PFSK-1 (cell line): Measurements from ENCODE around the gene NBEA. TPM values are rescaled to one million over a fixed set of nuclear protein-coding genes. Genes with fewer than 3 reads are reported as not detected.

Source experiments
- FOXP2 ChIP-seq: optimal IDR thresholded peaks from 2 replicates; pipeline ENCODE3; 2011; ENCODE audit warnings: borderline replicate concordance, control low read depth, inconsistent platforms; ENCODE audit not compliant: insufficient read depth; ENCODE audit errors: extremely low read length, extremely low read depth
- POLR2AphosphoS5 ChIP-seq: IDR thresholded peaks from 2 replicates; pipeline ENCODE4 v1.6.1; 2012; ENCODE audit warnings: low read depth, mild to moderate bottlenecking, control low read depth, low read length, moderate library complexity
- SIN3A ChIP-seq: IDR thresholded peaks from 2 replicates; pipeline ENCODE4 v1.6.1; 2012; ENCODE audit warnings: mild to moderate bottlenecking, low read length, moderate library complexity, borderline replicate concordance; ENCODE audit not compliant: insufficient read depth
- TAF1 ChIP-seq: IDR thresholded peaks from 2 replicates; pipeline ENCODE4 v1.6.1; 2012; ENCODE audit warnings: low read length, control low read depth, borderline replicate concordance; ENCODE audit not compliant: insufficient read depth
- polyA plus RNA-seq: library from polyadenylated mRNA; unstranded; fragments of >200 nt; gene quantifications from one replicate; pipeline ENCODE4 v1.2.1, GENCODE V29; 2012; ENCODE audit warnings: low read depth, missing spikeins; ENCODE audit not compliant: insufficient read length
- TF ChIP-seq, protein P1 (sequence below), 2 experiments: IDR thresholded peaks; 2 replicates each; pipeline versions ENCODE4 v1.6.1 to v1.8.0; 2011 to 2012; ENCODE audit warnings: low read depth in 2 of 2, low read length in 2 of 2, control low read depth in 1 of 2, inconsistent platforms in 1 of 2, mild to moderate bottlenecking in 1 of 2, moderate library complexity in 1 of 2; ENCODE audit not compliant: insufficient read depth in 1 of 2

The NBEA gene, protein sequence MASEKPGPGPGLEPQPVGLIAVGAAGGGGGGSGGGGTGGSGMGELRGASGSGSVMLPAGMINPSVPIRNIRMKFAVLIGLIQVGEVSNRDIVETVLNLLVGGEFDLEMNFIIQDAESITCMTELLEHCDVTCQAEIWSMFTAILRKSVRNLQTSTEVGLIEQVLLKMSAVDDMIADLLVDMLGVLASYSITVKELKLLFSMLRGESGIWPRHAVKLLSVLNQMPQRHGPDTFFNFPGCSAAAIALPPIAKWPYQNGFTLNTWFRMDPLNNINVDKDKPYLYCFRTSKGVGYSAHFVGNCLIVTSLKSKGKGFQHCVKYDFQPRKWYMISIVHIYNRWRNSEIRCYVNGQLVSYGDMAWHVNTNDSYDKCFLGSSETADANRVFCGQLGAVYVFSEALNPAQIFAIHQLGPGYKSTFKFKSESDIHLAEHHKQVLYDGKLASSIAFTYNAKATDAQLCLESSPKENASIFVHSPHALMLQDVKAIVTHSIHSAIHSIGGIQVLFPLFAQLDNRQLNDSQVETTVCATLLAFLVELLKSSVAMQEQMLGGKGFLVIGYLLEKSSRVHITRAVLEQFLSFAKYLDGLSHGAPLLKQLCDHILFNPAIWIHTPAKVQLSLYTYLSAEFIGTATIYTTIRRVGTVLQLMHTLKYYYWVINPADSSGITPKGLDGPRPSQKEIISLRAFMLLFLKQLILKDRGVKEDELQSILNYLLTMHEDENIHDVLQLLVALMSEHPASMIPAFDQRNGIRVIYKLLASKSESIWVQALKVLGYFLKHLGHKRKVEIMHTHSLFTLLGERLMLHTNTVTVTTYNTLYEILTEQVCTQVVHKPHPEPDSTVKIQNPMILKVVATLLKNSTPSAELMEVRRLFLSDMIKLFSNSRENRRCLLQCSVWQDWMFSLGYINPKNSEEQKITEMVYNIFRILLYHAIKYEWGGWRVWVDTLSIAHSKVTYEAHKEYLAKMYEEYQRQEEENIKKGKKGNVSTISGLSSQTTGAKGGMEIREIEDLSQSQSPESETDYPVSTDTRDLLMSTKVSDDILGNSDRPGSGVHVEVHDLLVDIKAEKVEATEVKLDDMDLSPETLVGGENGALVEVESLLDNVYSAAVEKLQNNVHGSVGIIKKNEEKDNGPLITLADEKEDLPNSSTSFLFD (N-terminal part only)
- 3.1 TPM for polyA plus RNA-seq

DNA sequence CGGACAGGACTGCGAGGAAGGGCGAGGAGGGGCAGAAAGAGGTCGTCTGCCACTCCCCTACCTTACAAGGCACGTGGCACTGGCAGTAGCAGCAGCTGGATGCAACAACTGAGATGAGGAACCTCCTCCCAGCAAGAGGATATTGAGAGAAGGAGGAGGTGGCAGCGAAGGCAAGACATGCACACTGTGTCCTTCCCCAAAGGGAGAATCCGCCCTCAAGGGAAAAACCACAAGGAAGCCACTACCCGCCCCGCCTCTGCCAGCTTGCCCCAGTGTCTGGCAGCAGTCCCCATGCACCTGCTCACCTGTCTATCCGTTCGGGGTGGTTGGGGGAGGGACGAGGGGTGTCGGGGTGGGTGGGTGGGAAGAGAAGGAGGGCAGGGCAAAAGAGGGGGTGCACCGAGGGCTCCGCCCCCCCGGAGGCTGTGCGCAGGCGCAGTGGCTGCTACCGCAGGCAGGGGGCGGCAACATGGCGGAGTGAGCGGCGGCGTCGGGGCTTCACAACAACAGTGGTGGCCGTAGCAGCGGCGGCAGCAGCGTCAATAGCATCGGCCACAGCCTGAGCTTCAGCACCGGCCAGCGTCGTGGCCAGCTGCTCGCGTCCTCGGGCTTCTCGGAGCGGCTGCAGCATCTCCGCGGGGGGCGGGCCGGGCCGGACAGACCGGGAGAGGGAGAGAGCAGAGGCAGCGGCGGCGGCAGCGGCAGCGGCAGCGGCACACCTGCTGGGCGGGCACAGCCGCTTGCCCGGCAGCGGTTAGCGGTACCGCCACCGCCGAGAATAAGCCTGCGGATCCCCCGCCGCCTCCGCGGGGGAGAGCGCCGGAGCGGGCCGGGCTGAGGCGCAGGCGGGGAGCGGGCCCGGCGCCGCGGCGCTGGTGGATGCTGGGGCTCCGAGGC, at the start of gene NBEA:
Gene NBEA (plus strand): TSS at position 436 of the 897 bp plus-strand sequence. CDS start 551 bp downstream, outside the sequence.
- TF ChIP-seq SIN3A = peak; percentile 42; the same call in 1 of the 2 replicates
- TF ChIP-seq POLR2AphosphoS5 = no peak
- TF ChIP-seq, protein P1, sequence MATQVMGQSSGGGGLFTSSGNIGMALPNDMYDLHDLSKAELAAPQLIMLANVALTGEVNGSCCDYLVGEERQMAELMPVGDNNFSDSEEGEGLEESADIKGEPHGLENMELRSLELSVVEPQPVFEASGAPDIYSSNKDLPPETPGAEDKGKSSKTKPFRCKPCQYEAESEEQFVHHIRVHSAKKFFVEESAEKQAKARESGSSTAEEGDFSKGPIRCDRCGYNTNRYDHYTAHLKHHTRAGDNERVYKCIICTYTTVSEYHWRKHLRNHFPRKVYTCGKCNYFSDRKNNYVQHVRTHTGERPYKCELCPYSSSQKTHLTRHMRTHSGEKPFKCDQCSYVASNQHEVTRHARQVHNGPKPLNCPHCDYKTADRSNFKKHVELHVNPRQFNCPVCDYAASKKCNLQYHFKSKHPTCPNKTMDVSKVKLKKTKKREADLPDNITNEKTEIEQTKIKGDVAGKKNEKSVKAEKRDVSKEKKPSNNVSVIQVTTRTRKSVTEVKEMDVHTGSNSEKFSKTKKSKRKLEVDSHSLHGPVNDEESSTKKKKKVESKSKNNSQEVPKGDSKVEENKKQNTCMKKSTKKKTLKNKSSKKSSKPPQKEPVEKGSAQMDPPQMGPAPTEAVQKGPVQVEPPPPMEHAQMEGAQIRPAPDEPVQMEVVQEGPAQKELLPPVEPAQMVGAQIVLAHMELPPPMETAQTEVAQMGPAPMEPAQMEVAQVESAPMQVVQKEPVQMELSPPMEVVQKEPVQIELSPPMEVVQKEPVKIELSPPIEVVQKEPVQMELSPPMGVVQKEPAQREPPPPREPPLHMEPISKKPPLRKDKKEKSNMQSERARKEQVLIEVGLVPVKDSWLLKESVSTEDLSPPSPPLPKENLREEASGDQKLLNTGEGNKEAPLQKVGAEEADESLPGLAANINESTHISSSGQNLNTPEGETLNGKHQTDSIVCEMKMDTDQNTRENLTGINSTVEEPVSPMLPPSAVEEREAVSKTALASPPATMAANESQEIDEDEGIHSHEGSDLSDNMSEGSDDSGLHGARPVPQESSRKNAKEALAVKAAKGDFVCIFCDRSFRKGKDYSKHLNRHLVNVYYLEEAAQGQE (IDR thresholded peaks at IDR 0.05; ENCODE audit: insufficient read depth in 1 of 2, low read depth in 2 of 2, low read length in 2 of 2) = peak in 1 of 2 experiments; percentile 23; a peak in 1 of 4 replicates
- peak; percentile 57 for TF ChIP-seq FOXP2

DNA sequence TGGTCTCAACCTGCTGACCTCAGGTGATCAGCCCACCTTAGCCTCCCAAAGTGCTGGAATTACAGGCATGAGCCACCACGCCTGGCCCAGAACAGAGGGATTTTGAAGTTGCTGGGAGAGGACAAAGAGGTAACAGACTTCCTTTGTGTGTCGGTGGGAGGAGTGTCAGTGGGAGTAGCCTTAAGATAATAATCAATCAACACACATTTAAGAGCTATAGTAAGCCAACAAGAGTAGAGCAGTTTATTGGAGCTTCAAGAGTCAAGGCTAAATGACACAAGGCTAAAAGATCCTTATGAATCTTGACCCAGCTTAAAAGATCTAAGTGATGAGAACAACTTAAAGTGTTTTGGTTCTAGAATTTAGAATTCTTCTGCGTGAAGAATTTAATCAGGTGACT, 47.3 kb upstream of the NBEA start:
- TF ChIP-seq, protein P1 (IDR thresholded peaks at IDR 0.05; ENCODE audit: insufficient read depth in 1 of 2, low read depth in 2 of 2, low read length in 2 of 2) = no peak
- TF ChIP-seq SIN3A = no peak
- no peak for TF ChIP-seq POLR2AphosphoS5
- no peak for TF ChIP-seq FOXP2
- TF ChIP-seq TAF1 = no peak

DNA sequence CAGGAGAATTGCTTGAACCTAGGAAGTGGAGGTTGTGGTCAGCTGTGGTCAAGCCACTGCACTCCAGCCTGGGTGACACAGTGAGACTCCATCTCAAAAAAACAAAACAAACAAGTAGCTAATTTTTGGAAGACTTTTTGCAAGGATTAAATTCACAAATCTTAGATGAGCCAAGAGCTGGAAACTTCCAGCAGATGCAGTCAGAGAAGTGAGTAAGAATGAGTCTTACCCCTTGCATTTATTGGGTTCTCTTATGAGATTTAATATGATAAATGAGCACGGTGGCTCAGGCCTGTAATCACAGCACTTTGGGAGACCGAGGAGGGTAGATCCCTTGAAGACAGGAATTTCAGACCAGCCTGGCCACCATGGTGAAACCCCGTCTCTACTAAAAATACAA, 44.9 kb upstream of the NBEA start:
- TF ChIP-seq, protein P1 (IDR thresholded peaks at IDR 0.05; ENCODE audit: insufficient read depth in 1 of 2, low read depth in 2 of 2, low read length in 2 of 2) = no peak
- TF ChIP-seq SIN3A = no peak
- no peak for TF ChIP-seq TAF1
- TF ChIP-seq POLR2AphosphoS5 = no peak
- TF ChIP-seq FOXP2 = no peak

DNA sequence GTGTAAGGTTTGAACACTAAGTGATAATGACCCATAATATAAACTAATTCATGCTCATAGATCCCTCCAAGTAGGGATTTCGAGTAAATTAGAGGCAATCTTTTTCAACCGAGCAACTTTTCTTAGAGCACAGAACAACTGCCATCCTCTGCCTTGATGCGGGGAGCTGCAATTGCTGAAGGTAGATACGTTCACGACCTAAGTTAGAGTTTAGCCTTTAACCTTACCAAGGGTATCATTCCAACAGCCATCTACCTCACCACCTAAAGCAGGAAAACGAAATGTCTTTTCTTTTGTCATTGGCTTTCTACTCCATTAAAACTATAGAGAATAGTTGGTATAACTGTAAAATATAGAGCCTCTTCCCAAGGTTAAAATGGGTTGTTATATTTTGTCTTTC, 42.2 kb upstream of the NBEA start:
- TF ChIP-seq, protein P1 (IDR thresholded peaks at IDR 0.05; ENCODE audit: insufficient read depth in 1 of 2, low read depth in 2 of 2, low read length in 2 of 2) = no peak
- no peak for TF ChIP-seq FOXP2
- no peak for TF ChIP-seq POLR2AphosphoS5
- no peak for TF ChIP-seq TAF1
- no peak for TF ChIP-seq SIN3A
